PC-9 (cell line): ENCODE results near the gene LRRC43. TPM values are rescaled to one million over a fixed set of nuclear protein-coding genes. Genes with fewer than 3 reads are reported as not detected.

Experiments used
- BruUV-seq: library from RNA; stranded (reverse); fragments of 400-500 nt; replicated peaks from 2 replicates; lab custom pipeline; 2021; lab: Mats Ljungman, UMichigan
- CTCF ChIA-PET: fragments of 300-600 bp; sonication (Branson Sonifier 250); formaldehyde crosslinking; loops from one replicate; lab custom pipeline; 2022; ENCODE audit warnings: antibody characterized with exemption; lab: Charles Lee
- POLR2A ChIA-PET: fragments of 300-600 bp; sonication (Branson Sonifier 250); formaldehyde crosslinking; loops from one replicate; lab custom pipeline; 2022; ENCODE audit warnings: antibody characterized with exemption; ENCODE audit not compliant: unreplicated experiment; lab: Charles Lee
- DNase-seq, 2 experiments: peaks; one replicate each; pipeline versions ENCODE4 v3.0.0 to v3.0.0-alpha.2; 2015 to 2022; ENCODE audit warnings: mixed read lengths in 1 of 2
- H2AFZ ChIP-seq: fragments of 200-600 bp; sonication (generic); 2 replicates; pipeline ENCODE4 v1.8.1; 2017; ENCODE audit warnings: antibody characterized with exemption
- H3F3A ChIP-seq: fragments of 200-600 bp; sonication (generic); 2 replicates; pipeline ENCODE4 v1.8.1; 2017; ENCODE audit warnings: antibody characterized with exemption, mild to moderate bottlenecking, low read depth; ENCODE audit not compliant: insufficient read depth
- H3K27ac ChIP-seq: fragments of 200-600 bp; sonication (generic); 2 replicates; pipeline ENCODE4 v1.6.1; 2016; ENCODE audit warnings: mixed run types
- H3K27me3 ChIP-seq: fragments of 200-600 bp; sonication (generic); 2 replicates; pipeline ENCODE4 v1.6.1; 2016; ENCODE audit warnings: low read depth, mixed run types; ENCODE audit not compliant: insufficient read depth
- H3K36me3 ChIP-seq: fragments of 200-600 bp; sonication (generic); 2 replicates; pipeline ENCODE4 v1.6.1; 2016; ENCODE audit warnings: low read depth, mixed run types
- H3K4me1 ChIP-seq: fragments of 200-600 bp; sonication (generic); replicated peaks from 2 replicates; pipeline ENCODE4 v1.6.1; 2016; ENCODE audit warnings: mixed run types; ENCODE audit not compliant: insufficient read depth
- H3K4me2 ChIP-seq: fragments of 200-600 bp; sonication (generic); 2 replicates; pipeline ENCODE4 v1.6.1; 2017; ENCODE audit warnings: mixed run types
- H3K4me3 ChIP-seq: fragments of 200-600 bp; sonication (generic); 2 replicates; pipeline ENCODE4 v1.6.1; 2016; ENCODE audit warnings: mixed run types
- H3K79me2 ChIP-seq: fragments of 200-600 bp; sonication (generic); 2 replicates; pipeline ENCODE4 v1.6.1; 2017; ENCODE audit warnings: low read depth, mixed run types
- H3K9me2 ChIP-seq: fragments of 200-600 bp; sonication (generic); 2 replicates; pipeline ENCODE4 v1.8.1; 2017; ENCODE audit warnings: mild to moderate bottlenecking; ENCODE audit not compliant: insufficient read depth
- H3K9me3 ChIP-seq: fragments of 200-600 bp; sonication (generic); 2 replicates; pipeline ENCODE4 v1.8.1; 2016; ENCODE audit warnings: low read depth; ENCODE audit not compliant: insufficient read depth
- H4K20me1 ChIP-seq: fragments of 200-600 bp; sonication (generic); 2 replicates; pipeline ENCODE4 v1.8.1; 2017; ENCODE audit not compliant: insufficient read depth
- EZH2 ChIP-seq: fragments of 200-600 bp; sonication (generic); IDR thresholded peaks from 2 replicates; pipeline ENCODE4 v1.8.0; 2017; ENCODE audit warnings: antibody characterized with exemption, low read depth
- intact Hi-C: fragments of 100-400 bp; cut with micrococcal nuclease; formaldehyde crosslinking; loops from one replicate; pipeline ENCODE4 v1.10.0; 2022; ENCODE audit not compliant: unreplicated experiment
- total RNA-seq: library from RNA; stranded (reverse); gene quantifications from 2 replicates; pipeline ENCODE4 v1.2.3, GENCODE V29; 2021
- TF ChIP-seq, protein P1 (sequence below): fragments of 200-600 bp; sonication (generic); conservative IDR thresholded peaks from 2 replicates; pipeline ENCODE4 v1.6.1; 2017; ENCODE audit warnings: mixed run types, antibody characterized with exemption, mild to moderate bottlenecking, moderate library complexity

LRRC43 gene
- total RNA-seq, 1 experiment from 2014 or later: 0.39 TPM

DNA sequence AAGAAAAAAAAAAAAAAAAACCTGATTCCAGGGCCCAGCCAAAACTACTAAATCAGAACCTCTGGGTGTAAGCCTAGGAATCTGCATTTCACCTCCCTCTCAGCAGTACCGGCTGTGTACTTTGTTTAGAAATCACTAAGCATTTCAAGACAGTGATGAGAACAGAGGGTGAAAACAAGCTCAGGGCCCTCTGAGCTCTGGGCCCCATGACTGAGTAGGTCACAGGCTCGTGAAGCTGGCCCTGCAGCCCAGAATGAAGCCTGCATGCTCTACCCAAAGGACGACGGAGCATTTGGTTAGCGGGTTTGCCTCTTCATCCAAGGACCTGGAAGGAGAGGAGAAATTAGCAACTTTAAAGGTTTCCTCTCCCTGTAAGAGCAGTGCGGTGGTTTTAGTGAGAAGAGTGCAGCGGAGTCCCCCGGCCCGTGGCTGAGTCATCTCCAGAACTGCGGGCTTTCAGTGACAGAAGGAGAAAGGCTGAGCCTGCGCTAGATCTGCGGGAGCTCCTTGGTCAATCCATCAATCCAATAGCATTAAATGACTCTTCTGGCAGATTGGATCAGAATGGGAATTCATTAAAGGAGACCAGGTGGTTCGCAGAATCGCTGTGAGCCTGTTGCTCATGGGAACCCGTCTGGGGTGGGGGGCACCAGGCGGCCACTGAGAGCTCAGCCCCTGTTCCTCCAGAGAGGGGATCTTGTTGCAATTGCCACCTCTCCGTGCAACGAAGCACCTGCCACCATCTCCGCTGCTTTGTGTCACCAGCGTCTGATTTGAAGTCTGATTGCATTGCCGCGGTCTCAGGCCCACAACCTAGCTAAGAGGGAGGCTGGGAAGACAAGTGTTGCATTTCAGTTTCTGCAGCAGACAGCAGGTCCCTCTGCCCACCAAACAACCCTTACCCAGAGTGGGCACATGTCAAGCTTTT is 16.2 kb upstream of the LRRC43 start:
- BruUV-seq: no TSS peak
- Histone ChIP-seq H3F3A (no peaks in the 10 kb centered on the region), H3K27ac (no peak overlapping the region), H3K79me2 (no peaks in the 10 kb centered on the region), H4K20me1 (no peaks in the 10 kb centered on the region), H3K27me3 (no peaks in the 10 kb centered on the region; the same call in 1 of the 2 replicates), H3K4me3 (no peak overlapping the region), H3K4me2 (no peak overlapping the region), H2AFZ (no peak overlapping the region), H3K36me3 (no peaks in the 10 kb centered on the region), H3K9me2 (no peaks in the 10 kb centered on the region), H3K4me1 (no peaks in the 10 kb centered on the region), H3K9me3 (no peaks in the 10 kb centered on the region)
- ChIA-PET CTCF (interaction anchor here (0.6 kb wide), 1 partner anchor 100 kb away, joined by 6 read pairs; no protein-coding TSS in a partner anchor), POLR2A (no interaction called here)
- intact Hi-C loops: no loop called here
- no peak for DNase-seq
- TF ChIP-seq, protein P1, sequence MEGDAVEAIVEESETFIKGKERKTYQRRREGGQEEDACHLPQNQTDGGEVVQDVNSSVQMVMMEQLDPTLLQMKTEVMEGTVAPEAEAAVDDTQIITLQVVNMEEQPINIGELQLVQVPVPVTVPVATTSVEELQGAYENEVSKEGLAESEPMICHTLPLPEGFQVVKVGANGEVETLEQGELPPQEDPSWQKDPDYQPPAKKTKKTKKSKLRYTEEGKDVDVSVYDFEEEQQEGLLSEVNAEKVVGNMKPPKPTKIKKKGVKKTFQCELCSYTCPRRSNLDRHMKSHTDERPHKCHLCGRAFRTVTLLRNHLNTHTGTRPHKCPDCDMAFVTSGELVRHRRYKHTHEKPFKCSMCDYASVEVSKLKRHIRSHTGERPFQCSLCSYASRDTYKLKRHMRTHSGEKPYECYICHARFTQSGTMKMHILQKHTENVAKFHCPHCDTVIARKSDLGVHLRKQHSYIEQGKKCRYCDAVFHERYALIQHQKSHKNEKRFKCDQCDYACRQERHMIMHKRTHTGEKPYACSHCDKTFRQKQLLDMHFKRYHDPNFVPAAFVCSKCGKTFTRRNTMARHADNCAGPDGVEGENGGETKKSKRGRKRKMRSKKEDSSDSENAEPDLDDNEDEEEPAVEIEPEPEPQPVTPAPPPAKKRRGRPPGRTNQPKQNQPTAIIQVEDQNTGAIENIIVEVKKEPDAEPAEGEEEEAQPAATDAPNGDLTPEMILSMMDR: no peak
- no peak for TF ChIP-seq EZH2

DNA sequence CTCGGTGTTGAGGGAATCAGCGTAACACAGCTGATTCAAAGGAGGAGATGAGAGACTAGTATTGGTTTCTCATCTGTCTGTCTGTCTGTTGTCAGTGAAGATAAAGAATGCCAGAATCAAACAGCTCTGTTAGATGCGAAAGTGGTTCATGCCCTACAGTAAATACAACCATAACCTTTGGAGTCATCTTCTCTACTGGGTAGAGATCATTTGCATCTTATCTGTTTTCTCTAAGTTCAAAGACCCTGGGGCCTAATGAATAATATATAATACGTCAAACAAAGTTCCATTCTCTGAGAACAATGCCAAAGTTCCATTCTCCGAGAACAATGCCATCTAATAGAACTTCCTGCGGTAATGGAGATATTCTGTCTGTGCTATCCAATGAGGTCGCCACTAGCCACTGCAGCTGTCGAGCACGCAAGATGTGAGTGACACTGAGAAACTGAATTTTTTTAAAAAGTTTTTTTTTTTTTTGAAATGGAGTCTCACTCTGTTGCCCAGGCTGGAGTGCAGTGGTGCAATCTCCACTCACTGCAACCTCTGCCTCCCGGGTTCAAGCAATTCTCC is 15.5 kb upstream of the LRRC43 start:
- no peak for TF ChIP-seq EZH2
- TF ChIP-seq, protein P1: no peak
- Histone ChIP-seq H3K27me3 (no peaks in the 10 kb centered on the region; the same call in 1 of the 2 replicates), H3K79me2 (no peaks in the 10 kb centered on the region), H2AFZ (no peak overlapping the region), H3K36me3 (no peaks in the 10 kb centered on the region), H3K27ac (no peak overlapping the region), H3K9me3 (no peaks in the 10 kb centered on the region), H4K20me1 (no peaks in the 10 kb centered on the region), H3K4me2 (no peak overlapping the region), H3K9me2 (no peaks in the 10 kb centered on the region), H3F3A (no peaks in the 10 kb centered on the region), H3K4me1 (no peaks in the 10 kb centered on the region), H3K4me3 (no peak overlapping the region)
- intact Hi-C loops: no loop called here
- ChIA-PET POLR2A (no interaction called here), CTCF (no interaction called here)
- BruUV-seq: no TSS peak
- DNase-seq: no peak

DNA sequence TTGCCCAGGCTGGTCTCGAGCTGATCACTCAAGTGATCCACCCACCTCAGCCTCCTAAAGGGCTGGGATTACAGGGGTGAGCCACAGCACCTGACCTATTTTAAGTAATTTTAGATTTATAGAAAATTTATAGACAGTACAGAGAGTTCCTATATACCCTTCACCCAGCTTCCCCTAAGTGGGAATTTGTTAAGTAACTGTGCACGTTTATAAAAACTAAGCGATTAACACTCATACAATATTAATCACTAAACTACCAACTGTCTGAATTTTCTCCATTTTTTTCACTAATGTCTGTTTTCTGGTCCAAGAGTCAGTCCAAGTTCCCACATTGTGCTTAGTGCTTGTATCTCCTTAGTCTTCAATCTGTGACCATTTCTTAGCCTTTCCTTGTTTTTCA is 14.4 kb upstream of the LRRC43 start:
- CTCF ChIA-PET: no interaction called here
- no peak overlapping the region for H3K4me2 ChIP-seq
- intact Hi-C loops: no loop called here
- no peaks in the 10 kb centered on the region for H3K9me2 ChIP-seq
- no peaks in the 10 kb centered on the region for H3K36me3 ChIP-seq
- H3K79me2 ChIP-seq: no peaks in the 10 kb centered on the region
- no peaks in the 10 kb centered on the region; the same call in 1 of the 2 replicates for H3K27me3 ChIP-seq
- no peak overlapping the region for H3K27ac ChIP-seq
- no peaks in the 10 kb centered on the region for H3K9me3 ChIP-seq
- H2AFZ ChIP-seq: no peak overlapping the region
- no TSS peak for BruUV-seq
- no peaks in the 10 kb centered on the region for H4K20me1 ChIP-seq
- no peaks in the 10 kb centered on the region for H3F3A ChIP-seq
- no peak overlapping the region for H3K4me3 ChIP-seq
- no peak for DNase-seq
- H3K4me1 ChIP-seq: no peaks in the 10 kb centered on the region
- TF ChIP-seq EZH2: no peak
- TF ChIP-seq, protein P1: no peak
- POLR2A ChIA-PET: no interaction called here
